HepG2 (cell line): ENCODE data around the gene RNF8. TPM values are rescaled to one million over a fixed set of nuclear protein-coding genes. Genes with fewer than 3 reads are reported as not detected.

Experiments
- CREM ChIP-seq, 2 experiments: sonication (generic) in 1 of 2; formaldehyde crosslinking in 1 of 2; IDR thresholded peaks; 2 replicates each; pipeline versions ENCODE4 v1.4.0 to v1.6.1; 2016 to 2020; ENCODE audit warnings: antibody characterized with exemption in 1 of 2, mild to moderate bottlenecking in 1 of 2, missing genetic modification reagents in 1 of 2
- ESRRA ChIP-seq: sonication (generic); formaldehyde crosslinking; IDR thresholded peaks from 2 replicates; pipeline ENCODE4 v1.5.1; 2020; ENCODE audit warnings: mild to moderate bottlenecking, low read depth, missing genetic modification reagents
- HMG20B ChIP-seq: conservative IDR thresholded peaks from 2 replicates; pipeline ENCODE4 v1.6.1; 2016; ENCODE audit warnings: missing genetic modification reagents, missing compliant biosample characterization
- KLF16 ChIP-seq, 2 experiments: sonication (generic) in 1 of 2; formaldehyde crosslinking in 1 of 2; IDR thresholded peaks; 2 replicates each; pipeline versions ENCODE4 v1.6.1 to v1.8.0; 2016 to 2023; ENCODE audit warnings: missing genetic modification reagents in 2 of 2, missing compliant biosample characterization in 1 of 2
- MEF2D ChIP-seq: sonication (generic); formaldehyde crosslinking; IDR thresholded peaks from 2 replicates; pipeline ENCODE4 v1.5.1; 2020; ENCODE audit warnings: mild to moderate bottlenecking, missing genetic modification reagents
- NFYB ChIP-seq: sonication (generic); formaldehyde crosslinking; IDR thresholded peaks from 2 replicates; pipeline ENCODE4 v1.4.0; 2020; ENCODE audit warnings: missing genetic modification reagents
- RFX1 ChIP-seq: fragments of 450-650 bp; IDR thresholded peaks from 2 replicates; pipeline ENCODE4 v1.6.1; 2017
- ZBTB20 ChIP-seq: sonication (generic); formaldehyde crosslinking; IDR thresholded peaks from 2 replicates; pipeline ENCODE4 v1.8.1; 2023; ENCODE audit warnings: missing genetic modification reagents, low read depth, mild to moderate bottlenecking, borderline replicate concordance
- ZBTB38 ChIP-seq: sonication (generic); formaldehyde crosslinking; IDR thresholded peaks from 2 replicates; pipeline ENCODE4 v1.5.1; 2020; ENCODE audit warnings: mild to moderate bottlenecking, missing genetic modification reagents
- ZNF331 ChIP-seq: sonication (generic); formaldehyde crosslinking; IDR thresholded peaks from 2 replicates; pipeline ENCODE4 v1.4.0; 2020; ENCODE audit warnings: missing genetic modification reagents
- ZNF703 ChIP-seq: sonication (generic); formaldehyde crosslinking; IDR thresholded peaks from 2 replicates; pipeline ENCODE4 v1.5.1; 2020; ENCODE audit warnings: missing genetic modification reagents, mild to moderate bottlenecking, moderate library complexity, borderline replicate concordance
- polyA plus RNA-seq, 8 experiments: library from polyadenylated mRNA; depleted of rRNA in 3 of 8; stranded (reverse) in 7 of 8; unstranded in 1 of 8; fragments of >200 nt; fragmentation: Illumina TruSeq in 4 of 8; extraction: Trizol in 4 of 8; gene quantifications; 2 replicates each; pipeline versions ENCODE4 v1.2.1 to v1.2.3, GENCODE V29; 2011 to 2016; ENCODE audit warnings: low read depth in 4 of 8, missing spikeins in 1 of 8, mixed read lengths in 1 of 8; ENCODE audit not compliant: insufficient read depth in 1 of 8
- total RNA-seq, 5 experiments: library from RNA; depleted of rRNA; stranded (reverse); fragments of >200 nt; fragmentation: Illumina TruSeq; extraction: Trizol; gene quantifications; 2 replicates each; pipeline ENCODE4 v1.2.3, GENCODE V29; 2016; ENCODE audit warnings: low read depth in 1 of 5
- TF ChIP-seq, protein P1 (sequence below): sonication (generic); formaldehyde crosslinking; IDR thresholded peaks from 2 replicates; pipeline ENCODE4 v1.4.0; 2020; ENCODE audit warnings: missing genetic modification reagents
- TF ChIP-seq, protein P2 (sequence below): sonication (generic); formaldehyde crosslinking; IDR thresholded peaks from 2 replicates; pipeline ENCODE4 v1.4.0; 2020; ENCODE audit warnings: missing genetic modification reagents, borderline replicate concordance
- TF ChIP-seq, protein P3 (sequence below): sonication (generic); formaldehyde crosslinking; IDR thresholded peaks from 2 replicates; pipeline ENCODE4 v1.5.0; 2020; ENCODE audit warnings: missing genetic modification reagents
- TF ChIP-seq, protein P4 (sequence below): sonication (generic); formaldehyde crosslinking; IDR thresholded peaks from 2 replicates; pipeline ENCODE4 v1.5.1; 2020; ENCODE audit warnings: mild to moderate bottlenecking, missing genetic modification reagents
- TF ChIP-seq, protein P5 (sequence below): sonication (generic); formaldehyde crosslinking; IDR thresholded peaks from 2 replicates; pipeline ENCODE4 v1.5.0; 2020; ENCODE audit warnings: missing genetic modification reagents

The RNF8 gene
- total and polyA plus RNA-seq, 2 of the 13 experiments (the other 11 are each of a cell fraction or from before 2014, with no cell fraction given) = 21.8 to 47.6 TPM

DNA sequence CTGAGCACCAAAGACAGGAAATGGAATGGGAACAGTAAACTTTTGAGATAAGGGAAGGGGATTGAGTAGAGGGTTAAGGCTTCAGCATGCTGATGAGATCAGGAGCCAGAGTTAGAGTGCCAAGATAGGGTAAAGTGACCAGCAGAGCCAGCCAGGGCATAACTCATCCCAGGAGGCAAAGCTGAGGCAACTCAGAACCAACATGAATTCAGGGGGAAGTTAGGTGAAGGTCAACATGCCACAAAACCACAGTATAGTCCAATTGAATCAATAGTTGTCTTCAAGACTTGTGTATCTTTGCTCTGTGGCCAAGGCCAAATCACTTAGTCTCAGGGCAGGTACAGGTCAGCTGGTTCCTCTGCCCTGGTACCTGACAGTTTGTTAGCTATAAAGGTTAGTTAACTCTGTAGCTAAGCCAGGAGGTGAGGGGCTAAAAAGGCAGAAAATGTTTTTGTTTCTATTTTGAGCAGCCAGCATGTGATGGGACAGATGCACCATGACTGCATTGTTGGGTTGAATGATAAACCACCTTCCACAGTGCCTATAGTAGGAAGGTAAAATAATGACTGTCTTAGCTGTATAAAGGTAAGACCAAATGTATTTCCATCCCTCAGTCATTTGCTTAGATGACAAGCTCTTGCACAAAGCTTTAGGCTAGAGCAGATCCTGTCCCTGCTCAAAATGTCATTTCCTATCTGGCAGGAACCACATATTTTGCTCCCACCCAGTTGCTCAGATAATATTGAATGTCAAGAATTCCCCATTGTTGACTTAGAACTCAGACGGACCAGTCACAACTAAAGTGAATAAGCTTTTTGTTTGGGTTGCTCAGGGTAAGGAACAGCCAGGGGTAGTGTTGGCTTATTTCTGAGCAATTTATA is 15.8 kb downstream of the RNF8 start (continued):
- TF ChIP-seq, protein P1, sequence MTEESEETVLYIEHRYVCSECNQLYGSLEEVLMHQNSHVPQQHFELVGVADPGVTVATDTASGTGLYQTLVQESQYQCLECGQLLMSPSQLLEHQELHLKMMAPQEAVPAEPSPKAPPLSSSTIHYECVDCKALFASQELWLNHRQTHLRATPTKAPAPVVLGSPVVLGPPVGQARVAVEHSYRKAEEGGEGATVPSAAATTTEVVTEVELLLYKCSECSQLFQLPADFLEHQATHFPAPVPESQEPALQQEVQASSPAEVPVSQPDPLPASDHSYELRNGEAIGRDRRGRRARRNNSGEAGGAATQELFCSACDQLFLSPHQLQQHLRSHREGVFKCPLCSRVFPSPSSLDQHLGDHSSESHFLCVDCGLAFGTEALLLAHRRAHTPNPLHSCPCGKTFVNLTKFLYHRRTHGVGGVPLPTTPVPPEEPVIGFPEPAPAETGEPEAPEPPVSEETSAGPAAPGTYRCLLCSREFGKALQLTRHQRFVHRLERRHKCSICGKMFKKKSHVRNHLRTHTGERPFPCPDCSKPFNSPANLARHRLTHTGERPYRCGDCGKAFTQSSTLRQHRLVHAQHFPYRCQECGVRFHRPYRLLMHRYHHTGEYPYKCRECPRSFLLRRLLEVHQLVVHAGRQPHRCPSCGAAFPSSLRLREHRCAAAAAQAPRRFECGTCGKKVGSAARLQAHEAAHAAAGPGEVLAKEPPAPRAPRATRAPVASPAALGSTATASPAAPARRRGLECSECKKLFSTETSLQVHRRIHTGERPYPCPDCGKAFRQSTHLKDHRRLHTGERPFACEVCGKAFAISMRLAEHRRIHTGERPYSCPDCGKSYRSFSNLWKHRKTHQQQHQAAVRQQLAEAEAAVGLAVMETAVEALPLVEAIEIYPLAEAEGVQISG (CRISPR knock-in tag) = 0 out of 2 replicates have a peak, but pooled peaks have one; percentile 26
- TF ChIP-seq, protein P2, sequence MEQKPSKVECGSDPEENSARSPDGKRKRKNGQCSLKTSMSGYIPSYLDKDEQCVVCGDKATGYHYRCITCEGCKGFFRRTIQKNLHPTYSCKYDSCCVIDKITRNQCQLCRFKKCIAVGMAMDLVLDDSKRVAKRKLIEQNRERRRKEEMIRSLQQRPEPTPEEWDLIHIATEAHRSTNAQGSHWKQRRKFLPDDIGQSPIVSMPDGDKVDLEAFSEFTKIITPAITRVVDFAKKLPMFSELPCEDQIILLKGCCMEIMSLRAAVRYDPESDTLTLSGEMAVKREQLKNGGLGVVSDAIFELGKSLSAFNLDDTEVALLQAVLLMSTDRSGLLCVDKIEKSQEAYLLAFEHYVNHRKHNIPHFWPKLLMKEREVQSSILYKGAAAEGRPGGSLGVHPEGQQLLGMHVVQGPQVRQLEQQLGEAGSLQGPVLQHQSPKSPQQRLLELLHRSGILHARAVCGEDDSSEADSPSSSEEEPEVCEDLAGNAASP (CRISPR knock-in tag) = peak; percentile 100
- TF ChIP-seq, protein P3, sequence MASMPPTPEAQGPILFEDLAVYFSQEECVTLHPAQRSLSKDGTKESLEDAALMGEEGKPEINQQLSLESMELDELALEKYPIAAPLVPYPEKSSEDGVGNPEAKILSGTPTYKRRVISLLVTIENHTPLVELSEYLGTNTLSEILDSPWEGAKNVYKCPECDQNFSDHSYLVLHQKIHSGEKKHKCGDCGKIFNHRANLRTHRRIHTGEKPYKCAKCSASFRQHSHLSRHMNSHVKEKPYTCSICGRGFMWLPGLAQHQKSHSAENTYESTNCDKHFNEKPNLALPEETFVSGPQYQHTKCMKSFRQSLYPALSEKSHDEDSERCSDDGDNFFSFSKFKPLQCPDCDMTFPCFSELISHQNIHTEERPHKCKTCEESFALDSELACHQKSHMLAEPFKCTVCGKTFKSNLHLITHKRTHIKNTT (CRISPR knock-in tag) = no peak
- peak; percentile 86; the same call in 1 of the 2 replicates for TF ChIP-seq ZNF703 (CRISPR knock-in tag)
- TF ChIP-seq NFYB = 0 out of 2 replicates have a peak, but pooled peaks have one; percentile 30
- TF ChIP-seq MEF2D (CRISPR knock-in tag) = peak; percentile 91
- TF ChIP-seq, protein P4, sequence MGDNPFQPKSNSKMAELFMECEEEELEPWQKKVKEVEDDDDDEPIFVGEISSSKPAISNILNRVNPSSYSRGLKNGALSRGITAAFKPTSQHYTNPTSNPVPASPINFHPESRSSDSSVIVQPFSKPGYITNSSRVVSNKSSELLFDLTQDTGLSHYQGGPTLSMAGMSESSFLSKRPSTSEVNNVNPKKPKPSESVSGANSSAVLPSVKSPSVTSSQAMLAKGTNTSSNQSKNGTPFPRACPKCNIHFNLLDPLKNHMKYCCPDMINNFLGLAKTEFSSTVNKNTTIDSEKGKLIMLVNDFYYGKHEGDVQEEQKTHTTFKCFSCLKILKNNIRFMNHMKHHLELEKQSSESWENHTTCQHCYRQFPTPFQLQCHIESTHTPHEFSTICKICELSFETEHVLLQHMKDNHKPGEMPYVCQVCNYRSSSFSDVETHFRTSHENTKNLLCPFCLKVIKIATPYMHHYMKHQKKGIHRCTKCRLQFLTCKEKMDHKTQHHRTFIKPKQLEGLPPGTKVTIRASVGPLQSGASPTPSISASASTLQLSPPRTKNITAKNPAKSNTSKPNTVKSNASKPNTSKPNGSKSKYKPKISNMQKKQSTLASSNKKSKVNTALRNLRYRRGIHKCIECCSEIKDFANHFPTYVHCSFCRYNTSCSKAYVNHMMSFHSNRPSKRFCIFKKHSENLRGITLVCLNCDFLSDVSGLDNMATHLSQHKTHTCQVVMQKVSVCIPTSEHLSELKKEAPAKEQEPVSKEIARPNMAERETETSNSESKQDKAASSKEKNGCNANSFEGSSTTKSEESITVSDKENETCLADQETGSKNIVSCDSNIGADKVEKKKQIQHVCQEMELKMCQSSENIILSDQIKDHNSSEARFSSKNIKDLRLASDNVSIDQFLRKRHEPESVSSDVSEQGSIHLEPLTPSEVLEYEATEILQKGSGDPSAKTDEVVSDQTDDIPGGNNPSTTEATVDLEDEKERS (CRISPR knock-in tag) = peak; percentile 72; the same call in 1 of the 2 replicates
- no peak for TF ChIP-seq RFX1
- peak; percentile 86 for TF ChIP-seq HMG20B (CRISPR knock-in tag)
- peak in 1 of 2 experiments; percentile 78; a peak in 2 of 4 replicates for TF ChIP-seq KLF16 (CRISPR knock-in tag; IDR thresholded peaks at IDR 0.05)
- TF ChIP-seq, protein P5, sequence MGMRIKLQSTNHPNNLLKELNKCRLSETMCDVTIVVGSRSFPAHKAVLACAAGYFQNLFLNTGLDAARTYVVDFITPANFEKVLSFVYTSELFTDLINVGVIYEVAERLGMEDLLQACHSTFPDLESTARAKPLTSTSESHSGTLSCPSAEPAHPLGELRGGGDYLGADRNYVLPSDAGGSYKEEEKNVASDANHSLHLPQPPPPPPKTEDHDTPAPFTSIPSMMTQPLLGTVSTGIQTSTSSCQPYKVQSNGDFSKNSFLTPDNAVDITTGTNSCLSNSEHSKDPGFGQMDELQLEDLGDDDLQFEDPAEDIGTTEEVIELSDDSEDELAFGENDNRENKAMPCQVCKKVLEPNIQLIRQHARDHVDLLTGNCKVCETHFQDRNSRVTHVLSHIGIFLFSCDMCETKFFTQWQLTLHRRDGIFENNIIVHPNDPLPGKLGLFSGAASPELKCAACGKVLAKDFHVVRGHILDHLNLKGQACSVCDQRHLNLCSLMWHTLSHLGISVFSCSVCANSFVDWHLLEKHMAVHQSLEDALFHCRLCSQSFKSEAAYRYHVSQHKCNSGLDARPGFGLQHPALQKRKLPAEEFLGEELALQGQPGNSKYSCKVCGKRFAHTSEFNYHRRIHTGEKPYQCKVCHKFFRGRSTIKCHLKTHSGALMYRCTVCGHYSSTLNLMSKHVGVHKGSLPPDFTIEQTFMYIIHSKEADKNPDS (CRISPR knock-in tag) = no peak
- no peak for TF ChIP-seq ZBTB38 (CRISPR knock-in tag)
- peak; percentile 90 for TF ChIP-seq ESRRA (CRISPR knock-in tag)
- peak; percentile 65; the same call in 1 of the 2 replicates for TF ChIP-seq CREM (IDR thresholded peaks at IDR 0.05)
- no peak for TF ChIP-seq CREM (CRISPR knock-in tag; IDR thresholded peaks at IDR 0.05)
- TF ChIP-seq ZNF331 (CRISPR knock-in tag) = peak; percentile 91
- TF ChIP-seq ZBTB20 (CRISPR knock-in tag) = peak; percentile 79; the same call in 1 of the 2 replicates
